Measurements from ENCODE around the gene NPS.

NPS gene

GRCh38 chr10:127549009-127549408 lies at the start of gene NPS:
NPS (plus strand) TSS chr10:127549309; CDS start chr10:127549369, 60 bp downstream.
- DNase-seq: no peak

GRCh38 chr10:127500127-127500526 lies 49.0 kb upstream of the NPS start:
- DNase-seq: no peak

GRCh38 chr10:127506094-127506493 lies 43.0 kb upstream of the NPS start:
- no peak for DNase-seq

GRCh38 chr10:127522298-127522697 lies 26.8 kb upstream of the NPS start:
- DNase-seq: no peak

GRCh38 chr10:127523476-127523875 lies 25.6 kb upstream of the NPS start:
- no peak for DNase-seq

GRCh38 chr10:127524229-127524628 lies 24.9 kb upstream of the NPS start:
- no peak for DNase-seq

GRCh38 chr10:127524908-127525665 lies 24.0 kb upstream of the NPS start:
- DNase-seq: no peak

GRCh38 chr10:127525686-127526085 lies 23.4 kb upstream of the NPS start:
- DNase-seq: no peak

GRCh38 chr10:127526161-127526560 lies 22.9 kb upstream of the NPS start:
- no peak for DNase-seq

- no peak for DNase-seq
Observed at GRCh38 chr10:127527320-127527719, 21.8 kb upstream of the NPS start.

GRCh38 chr10:127527891-127528290 lies 21.2 kb upstream of the NPS start:
- no peak for DNase-seq

- no peak for DNase-seq
Observed at GRCh38 chr10:127532193-127532592, 16.9 kb upstream of the NPS start.

- DNase-seq: no peak
Observed at GRCh38 chr10:127532659-127533058, 16.4 kb upstream of the NPS start.

GRCh38 chr10:127534074-127534473 lies 15.0 kb upstream of the NPS start:
- no peak for DNase-seq

- DNase-seq: no peak
Observed at GRCh38 chr10:127534496-127534895, 14.6 kb upstream of the NPS start.

GRCh38 chr10:127535802-127536515 lies 13.2 kb upstream of the NPS start:
- DNase-seq: no peak

GRCh38 chr10:127536972-127537760 lies 11.9 kb upstream of the NPS start:
- DNase-seq: no peak

- no peak for DNase-seq
Observed at GRCh38 chr10:127537924-127538323, 11.2 kb upstream of the NPS start.

GRCh38 chr10:127548022-127548421 lies 1.1 kb upstream of the NPS start:
- no peak for DNase-seq

- DNase-seq: no peak
Observed at GRCh38 chr10:127550861-127551260, 1.8 kb downstream of the NPS start.

- no peak for DNase-seq
Observed at GRCh38 chr10:127552446-127552845, 3.3 kb downstream of the NPS start.

- DNase-seq: no peak
Observed at GRCh38 chr10:127553417-127553816, 4.3 kb downstream of the NPS start.

- DNase-seq: no peak
Observed at GRCh38 chr10:127556916-127557315, 7.8 kb downstream of the NPS start.

GRCh38 chr10:127561647-127562046 lies 12.5 kb downstream of the NPS start:
- no peak for DNase-seq
